ENCODE results near the gene ETFA.

DNA sequence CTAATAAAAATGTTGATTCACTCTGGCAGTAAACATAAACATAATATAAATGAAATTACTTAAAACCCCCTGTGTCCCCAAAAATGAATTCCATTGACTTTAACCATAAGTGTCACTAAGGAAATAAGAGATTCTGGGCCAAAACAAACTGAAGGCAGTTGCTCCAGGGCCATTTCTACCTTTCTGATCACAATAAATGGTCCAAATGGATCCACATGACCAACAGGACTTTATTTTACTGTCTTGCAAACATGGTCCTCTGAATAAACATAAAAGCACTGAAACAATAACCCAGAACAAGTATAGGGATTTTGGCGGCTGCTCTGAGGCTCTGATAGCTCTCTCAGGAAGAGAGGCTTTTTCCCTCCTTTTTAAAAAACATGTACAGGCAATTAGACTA is 77.3 kb downstream of the ETFA start:
- TF ChIP-seq POLR2AphosphoS5 (IDR thresholded peaks at IDR 0.05; ENCODE audit: insufficient read depth in 1 of 2, low read depth in 1 of 2) (no peak), CTCF (IDR thresholded peaks at IDR 0.05) (no peak)

Data from vagina (tissue), 2 donors.